D721Med (cell line): ENCODE data around the gene INTS13.
"Not testable (repeated sequence)": the region's sequence is repeated elsewhere in the genome, so short reads cannot be mapped to it uniquely, and the experiment has no call there.

Source experiments
- DNase-seq: peaks from one replicate; pipeline ENCODE4 v3.0.0; 2011; ENCODE audit warnings: low spot score; ENCODE audit not compliant: insufficient read length
- FAIRE-seq: peaks from 2 replicates; lab custom pipeline; 2011; peaks lifted over from hg19 to GRCh38; lab: Jason Lieb, UNC
- TF ChIP-seq, protein P1 (sequence below): IDR thresholded peaks from 2 replicates; pipeline ENCODE4 v1.5.1; 2012; ENCODE audit warnings: mild to moderate bottlenecking, control low read depth; ENCODE audit not compliant: insufficient read depth; ENCODE audit errors: missing control alignments

The INTS13 gene

DNA sequence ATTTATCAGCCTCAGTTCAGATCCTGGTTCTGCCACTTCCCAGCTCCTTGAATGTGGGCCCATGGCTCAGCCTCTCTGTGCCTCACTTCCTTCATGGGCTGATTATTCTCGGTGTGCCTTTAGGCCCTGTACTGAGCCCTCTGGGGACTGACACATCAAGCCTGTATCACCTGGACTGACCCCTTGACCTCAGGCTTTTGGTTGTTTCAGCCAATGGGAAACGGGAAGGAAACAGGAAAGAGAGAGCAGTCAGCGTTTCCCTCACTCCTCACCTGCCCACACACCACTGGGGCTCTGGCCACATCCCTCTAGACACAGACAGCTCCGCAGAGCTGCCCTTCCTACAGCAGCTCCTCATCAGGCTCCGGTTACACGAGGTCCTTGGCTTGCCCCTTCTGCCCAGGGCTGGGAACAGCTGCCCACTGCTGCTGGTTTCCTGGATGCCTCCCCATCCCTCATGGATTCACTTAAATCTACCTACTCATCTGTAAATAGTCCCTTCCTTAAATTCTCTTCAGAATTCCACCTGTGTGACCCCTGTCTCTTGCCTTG lies 67.8 kb downstream of the INTS13 start:
- FAIRE-seq = no peak
- TF ChIP-seq, protein P1, sequence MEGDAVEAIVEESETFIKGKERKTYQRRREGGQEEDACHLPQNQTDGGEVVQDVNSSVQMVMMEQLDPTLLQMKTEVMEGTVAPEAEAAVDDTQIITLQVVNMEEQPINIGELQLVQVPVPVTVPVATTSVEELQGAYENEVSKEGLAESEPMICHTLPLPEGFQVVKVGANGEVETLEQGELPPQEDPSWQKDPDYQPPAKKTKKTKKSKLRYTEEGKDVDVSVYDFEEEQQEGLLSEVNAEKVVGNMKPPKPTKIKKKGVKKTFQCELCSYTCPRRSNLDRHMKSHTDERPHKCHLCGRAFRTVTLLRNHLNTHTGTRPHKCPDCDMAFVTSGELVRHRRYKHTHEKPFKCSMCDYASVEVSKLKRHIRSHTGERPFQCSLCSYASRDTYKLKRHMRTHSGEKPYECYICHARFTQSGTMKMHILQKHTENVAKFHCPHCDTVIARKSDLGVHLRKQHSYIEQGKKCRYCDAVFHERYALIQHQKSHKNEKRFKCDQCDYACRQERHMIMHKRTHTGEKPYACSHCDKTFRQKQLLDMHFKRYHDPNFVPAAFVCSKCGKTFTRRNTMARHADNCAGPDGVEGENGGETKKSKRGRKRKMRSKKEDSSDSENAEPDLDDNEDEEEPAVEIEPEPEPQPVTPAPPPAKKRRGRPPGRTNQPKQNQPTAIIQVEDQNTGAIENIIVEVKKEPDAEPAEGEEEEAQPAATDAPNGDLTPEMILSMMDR = no peak

DNA sequence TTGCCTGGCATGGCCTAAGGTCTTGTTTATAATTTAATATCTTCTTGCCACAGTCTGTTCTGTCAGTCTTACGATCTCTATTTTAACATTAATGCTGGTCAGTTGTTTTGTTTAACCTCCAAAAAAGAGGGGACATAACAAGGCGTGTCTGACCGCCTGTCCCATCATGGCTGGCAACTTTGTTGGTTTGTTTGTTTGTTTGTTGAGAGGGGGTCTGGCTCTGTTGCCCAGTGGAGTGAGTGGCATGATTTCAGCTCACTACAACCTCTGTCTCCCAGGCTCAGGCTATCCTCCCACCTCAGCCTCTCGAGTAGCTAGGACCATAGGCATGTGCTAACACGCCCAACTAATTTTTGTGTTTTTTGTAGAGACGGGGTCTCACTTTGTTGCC lies 68.7 kb downstream of the INTS13 start:
- TF ChIP-seq, protein P1 = no peak
- FAIRE-seq (no peak), DNase-seq (no peak)

More for the DNA sequence above, 67.8 kb downstream of the INTS13 start:
- DNase-seq = no peak

DNA sequence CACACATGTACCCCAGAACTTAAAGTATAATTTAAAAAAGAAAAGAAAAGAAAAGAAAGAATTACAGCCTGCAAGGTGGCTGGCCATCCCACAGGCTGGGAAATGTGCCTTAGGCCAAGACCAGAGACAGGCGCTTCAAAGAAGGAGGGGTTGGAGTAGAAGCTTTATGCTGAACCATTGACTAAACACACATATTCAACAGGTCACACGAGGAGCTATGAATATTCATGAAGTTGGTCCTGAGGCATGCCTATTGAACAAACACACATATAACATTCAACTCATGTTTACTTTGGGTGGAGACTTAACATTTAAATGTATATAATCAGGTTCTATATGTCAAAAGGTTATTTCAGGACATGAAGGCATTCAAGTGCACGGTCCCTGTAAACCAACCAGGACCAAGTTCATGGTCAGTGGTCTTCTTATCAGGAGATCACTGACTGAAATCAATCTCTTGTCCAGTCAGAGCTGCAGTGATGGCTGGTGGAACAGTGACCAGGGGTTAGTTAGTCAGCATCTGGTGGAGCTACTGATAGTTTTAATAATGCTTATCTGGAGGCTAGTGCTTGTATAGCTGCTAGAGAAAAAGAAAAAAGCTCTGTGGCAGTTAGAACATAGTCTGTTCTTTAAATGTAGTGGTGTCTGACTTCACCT lies 69.2 kb downstream of the INTS13 start:
- DNase-seq (no peak), FAIRE-seq (no peak)
- TF ChIP-seq, protein P1 = no peak

DNA sequence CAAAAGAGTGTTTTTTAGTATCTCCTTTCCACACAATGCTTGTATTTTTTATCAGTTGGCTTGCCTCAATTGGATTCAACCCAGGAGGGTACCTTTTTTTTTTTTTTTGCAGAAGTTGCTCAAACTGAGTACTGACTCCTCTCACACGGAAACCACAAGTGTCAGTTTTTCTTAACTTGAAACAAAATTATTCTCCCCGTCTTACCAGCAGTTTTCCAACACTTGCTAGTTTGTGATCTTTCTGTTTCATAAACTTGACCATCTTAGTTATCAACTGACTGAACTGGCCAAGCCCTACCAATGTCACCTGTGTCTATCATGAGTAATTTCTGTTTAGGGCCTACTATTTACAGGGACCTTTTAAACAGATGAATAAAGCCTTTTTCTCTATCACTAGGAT lies 70.7 kb downstream of the INTS13 start:
- FAIRE-seq (no peak), DNase-seq (no peak)
- TF ChIP-seq, protein P1 = no peak

DNA sequence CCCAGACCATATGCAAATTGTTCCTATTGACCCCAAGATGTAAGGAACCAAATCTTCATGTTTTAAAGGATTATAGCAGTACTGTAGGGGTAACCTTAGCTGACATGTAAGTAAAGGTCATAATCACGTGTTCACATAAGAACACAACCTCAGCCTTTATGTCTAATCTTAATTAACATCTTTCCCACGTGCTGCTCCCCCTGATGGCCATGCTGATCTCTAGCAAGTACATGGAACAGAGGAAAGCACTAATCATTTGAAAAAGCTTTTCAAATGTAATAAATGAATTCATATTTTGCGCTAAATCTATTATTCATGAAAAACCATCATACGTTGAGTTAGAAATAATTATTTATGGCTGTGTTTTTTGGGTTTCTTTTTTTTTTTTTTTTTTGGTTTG lies 74.3 kb downstream of the INTS13 start:
- no peak for DNase-seq
- FAIRE-seq = no peak
- TF ChIP-seq, protein P1 = peak; percentile 7

DNA sequence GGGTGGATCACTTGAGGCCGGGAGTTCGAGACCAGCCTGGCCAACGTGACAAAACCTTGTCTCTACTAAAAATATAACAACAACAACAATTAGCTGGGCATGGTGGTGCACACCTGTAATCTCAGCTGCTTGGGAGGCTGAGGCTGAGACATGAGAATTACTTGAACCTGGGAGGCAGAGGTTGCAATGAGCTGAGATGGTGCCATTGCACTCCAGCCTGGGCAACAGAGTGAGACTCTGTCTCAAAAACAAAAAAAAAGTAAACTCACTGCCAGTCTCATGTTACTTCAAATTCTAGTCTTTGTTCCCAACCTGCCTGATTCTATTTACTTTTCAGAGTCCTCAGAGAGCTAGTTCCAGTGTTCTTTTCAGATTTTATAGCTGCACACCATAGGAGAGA lies 75.0 kb downstream of the INTS13 start:
- DNase-seq, FAIRE-seq: not testable (repeated sequence)

DNA sequence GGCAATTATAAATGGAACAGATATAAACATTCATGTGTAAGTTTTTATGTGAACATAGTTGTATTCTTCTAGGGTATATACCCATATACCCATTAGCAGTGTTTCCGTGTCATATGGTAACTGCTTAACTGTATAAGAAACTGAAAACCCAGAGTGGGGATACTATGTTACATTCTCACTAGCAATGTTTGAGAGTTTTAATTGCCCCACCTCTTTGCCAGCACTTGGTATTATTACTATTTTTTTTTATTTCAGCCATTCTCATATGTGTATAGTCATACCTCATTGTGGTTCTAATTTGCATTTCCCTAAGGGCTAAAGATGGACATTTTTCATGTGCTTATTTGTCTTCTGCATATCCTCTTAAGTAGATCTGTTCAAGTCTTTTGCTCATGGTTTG lies 76.1 kb downstream of the INTS13 start:
- TF ChIP-seq, protein P1 = no peak
- DNase-seq (no peak), FAIRE-seq (no peak)
